Neural cell (in vitro differentiated cells): ENCODE results near the gene NID2. TPM values are rescaled to one million over a fixed set of nuclear protein-coding genes. Genes with fewer than 3 reads are reported as not detected.

Experiments
- H2AFZ ChIP-seq: fragments of 200-600, 300-800 bp; sonication (generic), shearing (Covaris generic); 2 replicates; pipeline ENCODE4 v1.6.0; 2014; ENCODE audit warnings: low read depth, mild to moderate bottlenecking, antibody characterized with exemption, low read length, moderate library complexity
- H3F3A ChIP-seq: fragments of 200-600 bp; shearing (Covaris generic); 2 replicates; pipeline ENCODE4 v1.6.1; 2016; ENCODE audit warnings: mild to moderate bottlenecking, moderate library complexity, mixed read lengths, antibody characterized with exemption, low read length; ENCODE audit not compliant: insufficient read depth, poor library complexity, severe bottlenecking
- H3K27ac ChIP-seq: fragments of 200-600, 300-800 bp; sonication (generic), shearing (Covaris generic); 2 replicates; pipeline ENCODE4 v1.5.1; 2014; ENCODE audit warnings: mild to moderate bottlenecking, low read length, moderate library complexity
- H3K27me3 ChIP-seq: fragments of 300-800, 200-600 bp; sonication (generic), shearing (Covaris generic); 2 replicates; pipeline ENCODE4 v1.6.0; 2014; ENCODE audit warnings: mild to moderate bottlenecking, low read depth, low read length, moderate library complexity; ENCODE audit not compliant: insufficient read depth
- H3K36me3 ChIP-seq: fragments of 300-800, 200-600 bp; sonication (generic), shearing (Covaris generic); 2 replicates; pipeline ENCODE4 v1.5.1; 2014; ENCODE audit warnings: mild to moderate bottlenecking, antibody characterized with exemption, low read length, moderate library complexity; ENCODE audit not compliant: insufficient read depth
- H3K4me2 ChIP-seq: fragments of 300-800, 200-600 bp; sonication (generic), shearing (Covaris generic); 2 replicates; pipeline ENCODE4 v1.6.0; 2014; ENCODE audit warnings: mild to moderate bottlenecking, low read length
- H3K4me3 ChIP-seq: fragments of 300-800, 200-600 bp; sonication (generic), shearing (Covaris generic); 2 replicates; pipeline ENCODE4 v1.5.1; 2014; ENCODE audit warnings: mild to moderate bottlenecking, low read length, moderate library complexity
- H3K79me2 ChIP-seq: fragments of 200-600 bp; shearing (Covaris generic); replicated peaks from 2 replicates; pipeline ENCODE4 v1.6.0; 2014; ENCODE audit warnings: mild to moderate bottlenecking, low read length, moderate library complexity; ENCODE audit not compliant: insufficient read depth
- H3K9ac ChIP-seq: fragments of 300-800, 200-600 bp; sonication (generic), shearing (Covaris generic); 2 replicates; pipeline ENCODE4 v1.6.1; 2016; ENCODE audit warnings: mild to moderate bottlenecking, low read length, mixed read lengths
- H3K9me2 ChIP-seq: fragments of 200-600 bp; shearing (Covaris generic); 2 replicates; pipeline ENCODE4 v1.6.1; 2016; ENCODE audit warnings: mild to moderate bottlenecking, low read length, mixed read lengths; ENCODE audit not compliant: insufficient read depth
- H3K9me3 ChIP-seq: fragments of 200-600, 300-800 bp; sonication (generic), shearing (Covaris generic); 2 replicates; pipeline ENCODE4 v1.6.1; 2016; ENCODE audit warnings: mild to moderate bottlenecking, mixed run types, low read length, moderate library complexity, mixed read lengths
- H4K20me1 ChIP-seq: fragments of 200-600 bp; shearing (Covaris generic); 2 replicates; pipeline ENCODE4 v1.6.1; 2016; ENCODE audit warnings: mild to moderate bottlenecking, mixed run types; ENCODE audit not compliant: insufficient read depth
- CTCF ChIP-seq: fragments of 450-650 bp; IDR thresholded peaks from 2 replicates; pipeline ENCODE4 v1.5.1; 2014; ENCODE audit warnings: antibody characterized with exemption, mild to moderate bottlenecking, moderate library complexity; ENCODE audit not compliant: poor library complexity, severe bottlenecking
- EP300 ChIP-seq: fragments of 450-650 bp; conservative IDR thresholded peaks from 2 replicates; pipeline ENCODE4 v1.6.1; 2014; ENCODE audit warnings: antibody characterized with exemption, mild to moderate bottlenecking, moderate library complexity; ENCODE audit not compliant: poor library complexity, severe bottlenecking
- EZH2 ChIP-seq: fragments of 200-600, 300-800 bp; shearing (Covaris generic), sonication (generic); IDR thresholded peaks from 2 replicates; pipeline ENCODE4 v1.6.1; 2014; ENCODE audit warnings: antibody characterized with exemption, low read length, borderline replicate concordance, mild to moderate bottlenecking; ENCODE audit not compliant: insufficient read depth, poor library complexity, severe bottlenecking
- MXI1 ChIP-seq: fragments of 450-650 bp; conservative IDR thresholded peaks from 2 replicates; pipeline ENCODE4 v1.6.1; 2014; ENCODE audit warnings: antibody characterized with exemption, mild to moderate bottlenecking; ENCODE audit not compliant: poor library complexity, severe bottlenecking
- POLR2AphosphoS5 ChIP-seq: IDR thresholded peaks from 2 replicates; pipeline ENCODE4 v1.6.1; 2012
- RAD21 ChIP-seq: fragments of 450-650 bp; conservative IDR thresholded peaks from 2 replicates; pipeline ENCODE4 v1.6.1; 2014; ENCODE audit warnings: antibody characterized with exemption, mild to moderate bottlenecking, moderate library complexity
- REST ChIP-seq: IDR thresholded peaks from 2 replicates; pipeline ENCODE4 v1.6.1; 2012; ENCODE audit warnings: borderline replicate concordance
- SMC3 ChIP-seq: fragments of 450-650 bp; conservative IDR thresholded peaks from 2 replicates; pipeline ENCODE4 v1.6.1; 2014; ENCODE audit warnings: antibody characterized with exemption, mild to moderate bottlenecking, moderate library complexity; ENCODE audit not compliant: poor library complexity
- TAF1 ChIP-seq: IDR thresholded peaks from 2 replicates; pipeline ENCODE4 v1.6.1; 2012; ENCODE audit warnings: low read depth
- polyA plus RNA-seq: library from polyadenylated mRNA; depleted of rRNA; stranded (reverse); fragments of >200 nt; gene quantifications from 2 replicates; pipeline ENCODE4 v1.2.3, GENCODE V29; 2014

The NID2 gene
- polyA plus RNA-seq, 1 donor from 2014 or later = 1.1 TPM

- H3K27ac ChIP-seq = no peak overlapping the region
- H3K9me3 ChIP-seq = no peaks in the 10 kb centered on the region
- no peaks in the 10 kb centered on the region for H3K79me2 ChIP-seq
- H4K20me1 ChIP-seq = no peaks in the 10 kb centered on the region
- no peak overlapping the region for H3K4me2 ChIP-seq
- H2AFZ ChIP-seq = no peak overlapping the region
- no peak for TF ChIP-seq CTCF
- no peak for TF ChIP-seq EP300
- TF ChIP-seq EZH2 = no peak
- TF ChIP-seq SMC3 = no peak
- no peak for TF ChIP-seq MXI1
- no peak for TF ChIP-seq REST
- no peak for TF ChIP-seq POLR2AphosphoS5
- no peak for TF ChIP-seq TAF1
- no peak for TF ChIP-seq RAD21
- H3K9me2 ChIP-seq = no peaks in the 10 kb centered on the region
- no peaks in the 10 kb centered on the region for H3F3A ChIP-seq
- no peak overlapping the region for H3K4me3 ChIP-seq
- no peaks in the 10 kb centered on the region for H3K27me3 ChIP-seq
- H3K9ac ChIP-seq = no peak overlapping the region
- H3K36me3 ChIP-seq = no peaks in the 10 kb centered on the region
These were observed 49.9 kb downstream of the NID2 start for GRCh38 chr14:52018970-52019369.

- Histone ChIP-seq H3K36me3 (no peaks in the 10 kb centered on the region), H3K9ac (no peak overlapping the region), H3K4me3 (no peak overlapping the region), H3K4me2 (no peak overlapping the region), H3F3A (no peaks in the 10 kb centered on the region), H3K27me3 (no peaks in the 10 kb centered on the region), H2AFZ (no peak overlapping the region), H3K9me2 (no peaks in the 10 kb centered on the region), H3K27ac (no peak overlapping the region), H3K9me3 (no peaks in the 10 kb centered on the region), H3K79me2 (no peaks in the 10 kb centered on the region), H4K20me1 (no peaks in the 10 kb centered on the region)
- TF ChIP-seq EP300 (no peak), MXI1 (no peak), POLR2AphosphoS5 (no peak), SMC3 (no peak), RAD21 (no peak), REST (no peak), TAF1 (no peak), CTCF (no peak), EZH2 (no peak)
These were observed 50.6 kb downstream of the NID2 start for GRCh38 chr14:52018252-52018651.
